Heart left ventricle (tissue), 13 donors: ENCODE measurements around the gene CFAP47.

Experiments used
- CTCF ChIP-seq, 12 donors: fragments of 200-600 bp; sonication (generic) in 4 of 12; IDR thresholded peaks; one replicate each; pipeline versions ENCODE4 v1.5.0 to v1.8.0; 2018 to 2022; ENCODE audit warnings: antibody characterized with exemption in 12 of 12, mild to moderate bottlenecking in 5 of 12
- POLR2A ChIP-seq, 2 donors: fragments of 450-650 bp; IDR thresholded peaks; one replicate each; pipeline ENCODE4 v1.6.1; 2017; ENCODE audit warnings: antibody characterized with exemption in 2 of 2, mild to moderate bottlenecking in 2 of 2, moderate library complexity in 2 of 2
- donor health status: ischemic (EF 13 %, LVEDD 7.1; RV severe dilation, severe dysfunction).
- donor health status: DM: no; HTN: yes; CAD: no.
- donor health status: DM: no; HTN: no; CAD: no.
- donor health status: ischemic (EF 25% LVEDD 6.9; RV normal size, moderate dysfunction).
- donor health status: ischemic (EF 25% LVEDD 5.7; RV mildly dilated, moderate dysfunction).
- donor health status: ischemic (EF 35%, LVEDD 5.7; RV mildly dilated, moderate dysfunction).
- donor health status: nonischemic (EF 11% LVEDD 7.7; RV severe dilation, severe dysfunction).
- donor health status: DM: yes; HTN: yes; CAD: no.
- donor health status: PGD.
- donor health status: ischemic (EF 29% LVEDD 5.4; RV normal size, mild dysfunction).
- donor health status: nonischemic (EF 23%, LVEDD 6.1; RV moderate dilation, normal function).

DNA sequence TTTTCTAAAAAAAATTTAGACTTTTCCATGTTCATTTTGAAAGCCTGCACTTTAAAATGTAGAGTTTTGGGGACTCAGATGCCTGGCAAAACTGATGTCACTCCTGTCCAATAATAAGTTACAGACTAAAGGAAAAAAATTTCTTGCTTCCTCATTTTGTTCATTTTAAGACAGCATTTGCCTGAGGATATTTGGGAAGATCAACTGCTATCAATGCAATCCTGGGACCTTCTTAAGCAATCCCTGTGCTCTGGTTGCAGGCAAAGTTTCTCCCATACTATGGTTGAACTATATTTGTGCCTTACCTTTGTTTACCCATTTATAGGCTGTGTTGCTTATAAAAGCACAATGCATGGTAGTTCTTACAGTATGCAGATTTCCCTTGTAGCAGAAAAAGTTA, 280.4 kb downstream of the CFAP47 start:
- no peak for TF ChIP-seq POLR2A (IDR thresholded peaks at IDR 0.05)
- no peak for TF ChIP-seq CTCF (IDR thresholded peaks at IDR 0.05)
